Activated T-helper 9 cell treated with anti-CD3 and anti-CD28 coated beads, Interleukin-2, amount 50 U/mL, for 16 hours (primary cell): ENCODE data around the gene CSH1.
"Not testable (repeated sequence)": the region's sequence is repeated elsewhere in the genome, so short reads cannot be mapped to it uniquely, and the experiment has no call there.

Experiments
- DNase-seq: peaks from one replicate; pipeline ENCODE4 v3.0.0-alpha.2; 2020; ENCODE audit warnings: low read depth

Gene CSH1

DNA sequence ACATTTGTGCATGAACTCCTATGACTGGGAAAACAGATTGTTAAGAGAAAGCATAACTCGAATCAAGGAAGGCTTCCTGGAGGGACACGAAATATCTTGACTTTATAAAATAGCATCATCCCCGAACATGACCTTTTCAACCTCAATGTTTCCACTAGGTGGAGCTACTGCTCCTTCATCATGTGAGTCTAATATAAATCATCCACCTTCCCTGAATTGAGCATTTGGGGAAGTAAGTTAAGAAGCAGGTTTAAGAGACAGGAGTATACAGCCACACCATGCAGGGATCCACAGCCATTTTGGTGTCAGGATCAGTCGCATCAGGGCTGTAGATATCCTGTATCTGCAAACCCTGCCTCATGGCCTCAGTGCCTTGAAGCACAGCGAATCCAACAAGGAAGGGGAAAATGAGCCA is 7.4 kb upstream of the CSH1 start:
- DNase-seq = not testable (repeated sequence)

DNA sequence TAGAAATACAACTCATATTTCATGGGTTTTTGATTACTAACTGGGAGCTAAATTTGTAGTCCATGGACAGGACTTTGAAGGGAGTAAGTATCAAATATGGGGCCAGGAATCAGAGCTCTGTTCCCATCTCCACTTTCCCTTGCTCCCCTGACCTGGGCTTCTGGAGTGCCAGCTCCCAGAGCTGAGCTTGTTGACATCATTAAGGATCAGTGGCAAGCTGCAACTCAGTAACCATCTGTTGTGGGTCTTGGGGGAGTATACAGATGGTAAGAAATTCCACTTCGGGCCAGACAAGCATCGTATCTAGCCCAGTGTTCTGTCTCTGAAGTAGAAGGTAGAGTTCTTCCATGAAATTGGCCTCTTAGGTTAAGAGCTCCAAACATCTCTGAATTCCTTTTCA is 5.6 kb upstream of the CSH1 start:
- not testable (repeated sequence) for DNase-seq

DNA sequence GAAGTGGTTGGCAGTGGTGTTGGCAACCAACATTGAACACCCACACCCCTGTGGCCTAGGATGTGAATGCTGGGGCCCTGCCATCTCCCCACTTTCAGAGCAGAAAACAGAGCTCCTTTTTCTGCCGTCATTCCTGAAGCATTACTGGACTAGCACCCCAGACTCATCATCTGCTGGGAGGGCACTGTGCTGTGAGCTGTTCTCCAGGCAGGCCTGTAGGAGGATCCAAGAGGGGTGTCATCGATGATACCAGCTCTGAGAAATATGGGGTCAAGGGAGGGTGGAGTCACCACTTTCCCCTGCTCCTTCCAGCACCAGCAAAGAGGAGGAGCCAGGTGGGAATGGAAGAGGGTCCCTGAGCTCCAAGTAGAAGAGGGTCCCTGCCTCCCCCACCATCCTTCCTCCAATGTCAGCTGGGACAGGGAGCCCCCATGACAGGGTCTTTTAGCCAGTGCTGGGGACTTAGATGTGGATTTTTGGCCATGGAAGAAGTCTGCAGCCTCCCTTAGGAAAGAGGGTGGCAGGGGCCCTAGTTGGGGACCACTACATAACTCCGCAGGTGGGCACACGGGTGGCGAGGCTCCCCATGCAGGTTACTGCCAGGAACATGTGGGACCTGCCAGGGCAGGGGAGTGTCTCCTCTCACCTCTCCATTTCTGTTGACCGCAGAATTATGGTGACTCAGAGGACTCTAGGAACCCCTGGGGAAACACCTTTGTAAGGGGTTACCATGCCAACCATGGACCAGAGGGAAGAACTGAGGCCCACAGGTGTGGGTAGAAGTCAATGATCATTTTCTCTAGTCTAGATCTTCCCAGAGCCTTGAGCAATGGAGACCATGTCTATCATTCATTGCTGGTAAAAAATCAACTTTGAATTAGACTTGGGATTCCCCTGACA is 2.8 kb upstream of the CSH1 start:
- DNase-seq = peak; percentile 36

DNA sequence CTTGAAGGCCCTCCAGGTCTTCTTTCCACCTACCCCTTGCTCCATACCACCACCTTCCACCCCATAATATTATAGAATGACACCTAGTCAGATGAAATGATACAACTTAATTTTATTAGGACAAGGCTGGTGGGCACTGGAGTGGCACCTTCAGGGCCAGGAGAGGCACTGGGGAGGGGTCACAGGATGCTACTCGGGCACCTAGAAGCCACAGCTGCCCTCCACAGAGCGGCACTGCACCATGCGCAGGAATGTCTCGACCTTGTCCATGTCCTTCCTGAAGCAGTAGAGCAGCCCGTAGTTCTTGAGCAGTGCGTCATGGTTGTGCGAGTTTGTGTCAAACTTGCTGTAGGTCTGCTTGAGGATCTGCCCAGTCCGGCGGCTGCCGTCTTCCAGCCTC is 1.6 kb downstream of the CSH1 start:
- not testable (repeated sequence) for DNase-seq

DNA sequence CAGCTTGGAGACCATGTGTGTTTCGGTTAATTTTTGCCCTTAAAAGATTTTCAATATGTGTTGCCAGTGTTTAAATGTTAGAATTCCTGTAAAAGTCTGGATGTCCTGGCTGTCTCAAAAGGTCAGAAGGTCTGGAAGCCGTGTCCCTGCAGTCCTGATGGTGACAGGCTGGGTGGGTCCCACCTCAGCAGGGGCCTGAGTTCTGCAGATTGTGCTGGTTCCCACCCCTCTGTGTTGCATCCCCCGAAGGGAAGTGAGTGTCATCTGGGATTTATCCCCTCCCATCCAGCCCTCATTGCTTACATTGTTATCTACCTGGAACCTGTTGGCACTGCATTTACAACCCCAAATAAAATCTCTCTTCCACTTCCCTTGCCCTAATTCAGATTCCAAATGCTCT is 2.4 kb downstream of the CSH1 start:
- DNase-seq = not testable (repeated sequence)

DNA sequence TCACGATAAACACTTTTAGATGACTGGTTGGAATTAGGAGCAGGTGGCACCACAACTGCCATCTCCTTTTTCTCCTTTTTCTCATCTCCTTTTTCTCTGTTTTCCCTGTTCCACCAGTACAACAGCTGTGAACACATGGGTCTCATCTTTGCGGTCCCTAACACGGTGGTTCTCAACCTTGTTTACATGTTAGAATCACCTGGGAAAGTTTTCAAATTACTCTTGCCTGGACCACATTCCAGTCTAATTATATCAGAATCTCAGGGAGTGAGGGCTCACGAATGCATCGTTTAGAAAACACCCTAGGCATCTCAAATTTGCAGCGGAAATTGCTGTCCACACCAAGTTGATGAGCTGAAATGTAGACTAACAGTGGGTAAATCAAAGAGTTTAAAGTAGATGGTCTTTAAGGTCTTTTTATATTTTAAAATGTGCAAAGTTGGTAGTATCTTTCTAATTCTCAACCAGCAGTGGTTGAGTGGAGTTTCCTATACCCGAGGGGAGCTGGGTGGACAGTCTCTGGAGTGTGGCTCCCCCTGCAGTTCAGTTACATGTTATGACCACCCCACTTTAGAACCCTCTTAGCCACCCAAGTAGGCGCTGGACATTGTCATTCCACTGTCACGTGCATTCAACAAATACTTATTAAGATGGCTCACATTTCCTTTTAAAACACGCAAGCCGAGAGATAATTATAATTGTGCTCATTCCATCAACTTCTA is 3.9 kb downstream of the CSH1 start:
- DNase-seq = not testable (repeated sequence)

DNA sequence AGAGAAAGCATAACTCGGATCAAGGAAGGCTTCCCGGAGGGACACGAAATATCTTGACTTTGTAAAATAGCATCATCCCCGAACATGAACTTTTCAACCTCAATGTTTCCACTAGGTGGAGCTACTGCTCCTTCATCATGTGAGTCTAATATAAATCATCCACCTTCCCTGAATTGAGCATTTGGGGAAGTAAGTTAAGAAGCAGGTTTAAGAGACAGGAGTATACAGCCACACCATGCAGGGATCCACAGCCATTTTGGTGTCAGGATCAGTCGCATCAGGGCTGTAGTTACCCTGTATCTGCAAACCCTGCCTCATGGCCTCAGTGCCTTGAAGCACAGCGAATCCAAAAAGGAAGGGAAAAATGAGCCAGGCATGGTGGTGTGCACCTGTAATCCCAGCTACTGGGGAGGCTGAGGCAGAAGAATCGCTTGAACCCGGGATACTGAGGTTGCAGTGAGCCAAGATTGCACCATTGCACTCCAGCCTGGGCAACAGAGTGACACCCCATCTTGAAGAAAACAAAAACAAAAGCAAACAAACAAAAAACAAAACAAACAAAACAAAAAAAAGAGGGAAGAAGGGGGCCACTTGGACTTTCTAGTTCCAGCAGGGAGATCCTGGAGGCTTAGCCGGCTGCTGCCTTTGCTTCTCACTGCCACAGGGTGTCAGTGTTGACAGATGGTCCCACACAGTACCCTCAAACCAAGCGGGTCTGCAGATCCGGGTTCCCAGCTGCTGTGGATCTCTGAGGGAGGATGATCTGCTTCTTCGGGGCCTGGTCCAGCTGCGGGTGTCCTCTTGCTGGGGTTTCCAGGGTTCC is 7.1 kb downstream of the CSH1 start:
- DNase-seq = not testable (repeated sequence)

DNA sequence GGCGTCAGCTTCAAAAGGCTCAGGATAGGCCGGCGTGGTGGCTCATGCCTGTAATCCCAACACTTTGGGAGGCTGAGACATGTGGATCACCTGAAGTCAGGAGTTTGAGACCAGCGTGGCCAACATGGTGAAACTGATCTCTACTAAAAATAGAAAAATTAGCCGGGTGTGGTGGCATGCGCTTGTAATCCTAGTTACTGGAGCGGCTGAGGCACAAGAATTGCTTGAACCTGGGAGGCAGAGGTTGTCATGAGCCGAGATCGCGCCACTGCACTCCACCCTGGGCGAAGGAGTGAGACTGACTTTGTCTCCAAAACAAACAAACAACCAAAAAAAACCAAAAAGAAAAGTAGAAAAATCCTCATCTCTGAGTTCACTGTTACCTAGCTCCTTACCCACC is 11.3 kb downstream of the CSH1 start:
- not testable (repeated sequence) for DNase-seq

DNA sequence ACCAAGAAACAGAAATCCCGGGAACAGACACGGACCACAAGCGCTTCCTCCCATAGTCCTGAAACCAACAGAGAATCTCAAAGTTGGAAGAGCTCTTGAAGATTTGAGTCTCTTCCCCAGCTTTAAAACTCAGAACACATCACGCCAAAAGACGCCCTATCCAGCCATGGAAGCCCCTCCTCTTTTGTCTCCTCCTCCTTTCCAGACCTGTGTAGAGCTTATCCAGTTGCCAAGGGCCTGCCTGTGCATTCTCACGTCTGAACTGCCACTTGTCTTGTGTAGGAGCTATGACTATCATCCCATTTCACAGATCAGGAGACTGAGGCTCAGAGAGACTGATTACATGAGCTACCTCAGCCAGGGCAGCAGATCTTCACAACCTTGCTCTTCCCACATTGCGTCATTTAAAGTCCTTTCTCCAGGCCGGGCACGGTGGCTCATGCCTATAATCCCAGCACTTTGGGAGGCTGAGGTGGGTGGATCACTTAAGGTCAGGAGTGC is 13.7 kb downstream of the CSH1 start:
- not testable (repeated sequence) for DNase-seq

DNA sequence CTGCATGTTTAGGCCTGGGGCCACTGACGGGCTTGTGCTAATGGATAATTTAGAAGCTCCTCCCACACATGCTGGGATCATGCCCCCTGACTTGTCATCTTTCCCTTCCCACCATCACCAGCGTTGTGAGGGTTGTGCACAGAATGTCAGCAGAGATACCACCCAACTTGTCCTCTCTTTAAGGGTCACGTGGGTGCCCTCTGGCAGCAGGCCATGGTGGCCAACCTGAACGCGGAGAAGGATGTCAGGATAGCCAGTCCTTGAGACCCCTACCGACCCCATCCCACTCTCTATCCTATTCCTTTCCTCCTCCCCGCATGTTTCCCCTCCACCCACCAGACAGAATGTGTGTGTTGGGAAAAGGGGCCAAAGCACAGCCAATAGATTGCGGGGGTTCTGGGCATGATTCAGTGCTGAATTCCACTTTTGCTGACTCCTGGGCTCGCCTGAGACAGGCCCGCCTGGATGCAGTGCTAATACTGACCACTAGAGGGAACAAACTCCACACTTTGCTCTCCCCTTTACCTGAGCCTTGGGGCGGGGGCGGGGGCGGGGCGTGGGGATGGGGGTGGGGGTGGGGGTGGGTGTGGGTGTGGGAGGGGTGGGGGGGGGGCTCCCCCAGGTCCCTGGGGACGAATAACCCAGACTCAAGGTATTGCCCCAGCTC is 14.3 kb downstream of the CSH1 start, which contains the start of gene GH2:
Gene GH2, minus strand, starts transcription at position 10 of the 667 bp plus-strand sequence. CDS start 143 bp downstream, outside the sequence.
- peak; percentile 29 for DNase-seq

DNA sequence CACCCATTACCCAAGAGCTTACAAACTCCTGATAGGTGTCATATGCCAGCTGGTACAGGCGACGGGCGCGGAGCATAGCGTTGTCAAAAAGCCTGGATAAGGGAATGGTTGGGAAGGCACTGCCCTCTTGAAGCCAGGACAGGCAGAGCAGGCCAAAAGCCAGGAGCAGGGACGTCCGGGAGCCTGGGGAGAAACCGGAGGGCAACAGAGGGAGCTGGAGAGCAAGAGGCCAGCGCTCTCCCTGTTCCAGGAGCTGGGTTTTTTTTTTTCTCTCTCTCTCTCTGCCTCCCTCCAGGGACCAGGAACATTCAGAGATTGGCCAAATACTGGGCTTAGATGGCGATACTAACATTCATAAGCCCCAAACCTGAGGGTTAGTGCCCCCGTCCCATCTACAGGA is 15.0 kb downstream of the CSH1 start:
- DNase-seq = not testable (repeated sequence)

DNA sequence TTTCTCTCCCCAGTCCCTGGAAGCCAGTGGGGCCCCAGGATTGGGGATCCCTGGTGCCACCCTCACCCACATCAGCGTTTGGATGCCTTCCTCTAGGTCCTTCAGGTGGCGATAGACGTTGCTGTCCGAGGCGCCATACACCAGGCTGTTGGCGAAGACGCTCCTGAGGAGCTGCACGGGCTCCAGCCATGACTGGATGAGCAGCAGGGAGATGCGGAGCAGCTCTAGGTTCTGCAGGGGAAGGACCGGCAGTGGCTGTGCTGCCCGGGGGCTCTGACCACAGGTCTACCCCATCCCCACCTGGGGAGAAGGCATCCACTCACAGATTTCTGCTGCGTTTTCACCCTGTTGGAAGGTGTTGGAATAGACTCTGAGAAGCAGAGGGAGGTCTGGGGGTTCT is 15.7 kb downstream of the CSH1 start:
- DNase-seq = no peak

DNA sequence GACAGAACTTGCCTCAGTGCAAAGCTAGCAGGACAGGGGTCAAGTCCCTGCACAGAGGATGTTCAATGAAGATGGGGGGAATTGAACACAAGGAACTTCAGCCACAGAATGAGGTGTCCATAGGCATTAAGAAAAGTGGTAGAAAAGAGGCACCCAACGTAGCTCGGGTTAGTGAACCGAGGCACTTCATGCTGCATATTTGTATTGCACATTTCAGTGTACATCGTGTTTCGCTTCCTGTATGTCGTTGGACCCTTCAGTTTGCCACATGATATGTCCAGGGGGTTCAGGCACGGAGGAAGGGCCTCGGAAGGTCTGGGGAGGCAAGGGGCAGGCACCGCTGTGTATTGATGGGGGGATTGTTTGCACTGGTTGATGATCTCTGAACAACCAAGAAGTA is 18.0 kb downstream of the CSH1 start:
- DNase-seq = not testable (repeated sequence)

DNA sequence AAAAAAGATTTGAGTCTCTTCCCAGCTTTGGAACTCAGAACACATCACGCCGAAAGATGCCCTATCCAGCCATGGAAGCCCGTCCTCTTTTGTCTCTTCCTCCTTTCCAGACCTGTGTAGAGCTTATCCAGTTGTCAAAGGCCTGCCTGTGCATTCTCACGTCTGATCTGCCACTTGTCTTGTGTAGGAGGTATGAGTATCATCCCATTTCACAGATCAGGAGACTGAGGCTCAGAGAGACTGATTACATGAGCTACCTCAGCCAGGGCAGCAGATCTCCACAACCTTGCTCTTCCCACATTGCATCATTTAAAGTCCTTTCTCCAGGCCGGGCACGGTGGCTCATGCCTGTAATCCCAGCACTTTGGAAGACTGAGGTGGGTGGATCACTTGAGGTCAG is 21.7 kb downstream of the CSH1 start:
- DNase-seq = not testable (repeated sequence)

DNA sequence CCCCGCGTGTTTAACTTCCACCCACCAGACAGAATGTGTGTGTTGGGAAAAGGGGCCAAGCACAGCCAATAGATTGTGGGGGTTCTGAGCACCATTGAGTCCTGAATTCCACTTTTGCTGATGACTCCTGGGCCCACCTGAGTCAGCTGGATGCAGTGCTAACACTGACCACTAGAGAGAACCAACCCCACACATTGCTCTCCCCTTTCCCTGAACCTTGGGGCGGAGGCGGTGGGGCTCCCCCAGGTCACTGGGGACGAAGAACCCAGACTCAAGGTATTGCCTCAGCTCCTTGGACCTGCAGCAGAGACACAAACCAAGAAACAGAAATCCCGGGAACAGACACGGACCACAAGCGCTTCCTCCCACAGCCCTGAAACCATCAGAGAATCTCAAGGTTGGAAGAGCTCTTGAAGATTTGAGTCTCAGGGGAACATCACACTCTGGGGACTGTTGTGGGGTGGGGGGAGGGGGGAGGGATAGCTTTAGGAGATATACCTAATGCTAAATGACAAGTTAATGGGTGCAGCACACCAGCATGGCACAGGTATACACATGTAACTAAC is 22.2 kb downstream of the CSH1 start:
- not testable (repeated sequence) for DNase-seq

DNA sequence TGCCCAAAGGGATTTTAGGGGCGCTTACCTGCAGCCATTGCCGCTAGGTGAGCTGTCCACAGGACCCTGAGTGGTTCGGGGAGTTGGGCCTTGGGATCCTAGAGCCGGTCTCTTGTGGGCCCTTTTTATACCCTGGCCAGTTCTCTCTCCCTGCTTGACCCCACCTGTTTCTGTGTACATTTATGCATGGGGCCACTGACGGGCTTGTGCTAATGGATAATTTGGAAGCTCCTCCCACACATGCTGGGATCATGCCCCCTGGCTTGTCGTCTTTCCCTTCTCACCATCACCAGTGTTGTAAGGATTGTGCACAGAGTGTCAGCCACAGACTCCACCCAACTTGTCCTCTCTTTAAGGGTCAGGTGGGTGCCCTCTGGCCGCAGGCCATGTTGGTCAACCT is 22.8 kb downstream of the CSH1 start, which contains the start of gene CSH2:
Gene CSH2, minus strand, starts transcription at position 101 of the 400 bp plus-strand sequence. Its CDS starts 63 bp downstream, at position 38.
- not testable (repeated sequence) for DNase-seq

DNA sequence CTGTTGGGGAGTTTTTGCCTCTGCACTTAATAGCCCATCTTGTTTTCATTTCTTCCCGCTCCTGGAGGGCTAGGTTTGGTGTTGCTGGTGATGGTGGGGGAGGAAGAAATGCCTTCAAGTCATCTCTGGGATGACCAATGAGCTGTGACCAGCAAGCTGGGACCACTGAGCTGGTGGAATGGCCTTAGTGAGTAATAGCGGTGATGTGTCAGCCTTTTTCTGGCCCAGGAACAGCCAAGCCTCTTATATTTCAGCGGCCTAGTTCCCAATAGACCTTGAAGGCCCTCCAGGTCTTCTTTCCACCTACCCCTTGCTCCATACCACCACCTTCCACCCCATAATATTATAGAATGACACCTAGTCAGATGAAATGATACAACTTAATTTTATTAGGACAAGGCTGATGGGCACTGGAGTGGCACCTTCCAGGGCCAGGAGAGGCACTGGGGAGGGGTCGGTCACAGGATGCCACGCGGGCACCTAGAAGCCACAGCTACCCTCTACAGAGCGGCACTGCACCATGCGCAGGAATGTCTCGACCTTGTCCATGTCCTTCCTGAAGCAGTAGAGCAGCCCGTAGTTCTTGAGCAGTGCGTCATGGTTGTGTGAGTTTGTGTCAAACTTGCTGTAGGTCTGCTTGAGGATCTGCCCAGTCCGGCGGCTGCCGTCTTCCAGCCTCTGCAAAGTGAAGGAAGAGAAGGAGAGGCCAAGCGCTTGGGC is 24.6 kb downstream of the CSH1 start:
- DNase-seq = not testable (repeated sequence)

DNA sequence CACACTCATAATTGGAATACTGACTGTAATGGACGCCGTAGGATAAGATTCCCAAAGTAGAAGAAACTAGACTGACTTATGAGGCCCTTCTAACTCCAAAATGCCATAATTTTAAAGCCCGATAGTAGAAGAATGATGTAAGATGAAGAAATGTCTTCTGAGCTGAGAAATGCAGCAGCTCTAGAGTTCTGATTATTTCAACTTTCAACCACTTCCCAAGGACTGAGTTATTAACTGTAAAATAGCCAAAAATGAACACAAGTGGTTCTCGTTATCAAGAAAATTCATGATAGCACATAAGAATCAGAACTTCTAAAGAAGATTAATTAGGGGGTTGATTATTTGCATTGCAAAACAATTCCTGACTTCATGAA is 26.1 kb downstream of the CSH1 start:
- not testable (repeated sequence) for DNase-seq

DNA sequence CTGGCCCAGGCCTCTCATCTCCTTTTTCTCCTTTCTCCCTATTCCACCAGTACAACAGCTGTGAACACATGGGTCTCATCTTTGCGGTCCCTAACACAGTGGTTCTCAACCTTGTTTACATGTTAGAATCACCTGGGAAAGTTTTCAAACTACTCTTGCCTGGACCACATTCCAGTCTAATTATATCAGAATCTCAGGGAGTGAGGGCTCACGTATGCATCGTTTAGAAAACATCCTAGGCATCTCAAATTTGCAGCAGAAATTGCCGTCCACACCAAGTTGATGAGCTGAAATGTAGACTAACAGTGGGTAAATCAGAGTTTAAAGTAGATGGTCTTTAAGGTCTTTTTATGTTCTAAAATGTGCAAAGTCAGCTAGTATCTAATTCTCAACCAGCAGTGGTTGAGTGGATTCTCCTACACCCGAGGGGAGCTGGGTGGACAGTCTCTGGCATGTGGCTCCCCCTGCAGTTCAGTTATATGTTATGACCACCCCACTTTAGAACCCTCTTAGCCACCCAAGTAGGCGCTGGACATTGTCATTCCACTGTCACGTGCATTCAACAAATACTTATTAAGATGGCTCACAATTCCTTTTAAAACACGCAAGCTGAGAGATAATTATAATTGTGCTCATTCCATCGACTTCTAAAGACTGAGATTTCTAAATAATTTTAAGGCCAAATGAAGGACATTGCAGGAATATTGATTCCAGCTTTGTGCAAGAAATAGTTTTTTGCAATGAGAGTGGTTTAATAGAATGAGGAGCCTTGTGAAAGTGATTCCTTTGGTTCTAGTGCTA is 26.7 kb downstream of the CSH1 start:
- not testable (repeated sequence) for DNase-seq
